Panc1 (cell line): ENCODE measurements around the gene BAD.

Experiments used
- CTCF ChIP-seq: fragments of 450-650 bp; IDR thresholded peaks from 2 replicates; pipeline ENCODE4 v1.5.1; 2017; ENCODE audit warnings: mild to moderate bottlenecking
- POLR2AphosphoS5 ChIP-seq: IDR thresholded peaks from 2 replicates; pipeline ENCODE4 v1.6.1; 2012; ENCODE audit warnings: mild to moderate bottlenecking, low read depth, low read length, moderate library complexity

- TF ChIP-seq CTCF (no peak), POLR2AphosphoS5 (no peak)
Measured at GRCh38 chr11:64261556-64262080, 22.8 kb downstream of the BAD start.
